Gastroesophageal sphincter (tissue), 4 donors: ENCODE results near the gene ANP32B. TPM values are rescaled to one million over a fixed set of nuclear protein-coding genes. Genes with fewer than 3 reads are reported as not detected.

Experiments used
- ATAC-seq: fragments of 150-250 bp; one replicate; pipeline ENCODE4 v1.9.1; 2016; ENCODE audit warnings: mild to moderate bottlenecking, moderate library complexity
- H3K27ac ChIP-seq, 4 donors: fragments of 200-600 bp; sonication (generic) in 3 of 4; 1 replicate in 3 of 4; 2 replicates in 1 of 4; pipeline ENCODE4 v1.5.1; 2016 to 2019
- H3K27me3 ChIP-seq: fragments of 200-600 bp; sonication (generic); one replicate; pipeline ENCODE4 v1.5.1; 2019
- H3K36me3 ChIP-seq, 2 donors: fragments of 200-600 bp; sonication (generic); one replicate each; pipeline ENCODE4 v1.5.1; 2019; ENCODE audit warnings: control low read depth in 1 of 2
- H3K4me1 ChIP-seq, 3 donors: fragments of 200-600 bp; sonication (generic); 1 replicate in 2 of 3; 2 replicates in 1 of 3; pipeline ENCODE4 v1.5.1; 2016 to 2019; ENCODE audit warnings: control low read depth in 2 of 3
- H3K4me3 ChIP-seq, 2 donors: fragments of 200-600 bp; sonication (generic); one replicate each; pipeline ENCODE4 v1.5.1; 2019; ENCODE audit warnings: mild to moderate bottlenecking in 1 of 2, moderate library complexity in 1 of 2
- H3K9me3 ChIP-seq, 3 donors: fragments of 200-600 bp; sonication (generic); one replicate each; pipeline ENCODE4 v1.5.1; 2017 to 2019; ENCODE audit warnings: control low read depth in 2 of 3
- CTCF ChIP-seq, 4 experiments: fragments of 200-600 bp in 2 of 4; fragments of 450-650 bp in 2 of 4; sonication (generic) in 1 of 4; IDR thresholded peaks; one replicate each; pipeline ENCODE4 v1.5.1; 2017 to 2019; ENCODE audit warnings: antibody characterized with exemption in 4 of 4, mild to moderate bottlenecking in 2 of 4, moderate library complexity in 2 of 4
- EP300 ChIP-seq: sonication (generic); formaldehyde crosslinking; IDR thresholded peaks from one replicate; pipeline ENCODE4 v1.6.1; 2017; ENCODE audit warnings: antibody characterized with exemption, mild to moderate bottlenecking
- POLR2A ChIP-seq, 2 donors: fragments of 450-650 bp; IDR thresholded peaks; one replicate each; pipeline ENCODE4 v1.6.1; 2017; ENCODE audit warnings: antibody characterized with exemption in 2 of 2, mild to moderate bottlenecking in 2 of 2, moderate library complexity in 1 of 2
- POLR2AphosphoS5 ChIP-seq: sonication (generic); formaldehyde crosslinking; IDR thresholded peaks from one replicate; pipeline ENCODE4 v1.6.1; 2017; ENCODE audit warnings: antibody characterized with exemption
- WGBS, 2 donors: methylation state at CpG; one replicate each; pipeline ENCODE4 v1.1.5; 2018; ENCODE audit warnings: low coverage in 1 of 2; 5-methylcytosine and 5-hydroxymethylcytosine counted together
- total RNA-seq, 4 donors: library from RNA; depleted of rRNA; stranded (reverse); fragments of >200 nt; gene quantifications; one replicate each; pipeline ENCODE4 v1.1.0, GENCODE V29; 2016

ANP32B gene
- total RNA-seq, 4 donors from 2014 or later = 33.0 to 41.0 (median 36.1) TPM

GRCh38 chr9:98002808-98003207, 19.7 kb downstream of the ANP32B start:
- Histone ChIP-seq H3K4me3 (no peak overlapping the region), H3K27ac (peak overlapping the region in 3 of 4 donors; percentile 1 to 12 (median 5)), H3K4me1 (peaks cover 0 to 27% (median 0%) of the 10 kb centered on the region in 3 donors), H3K36me3 (peaks cover 0 to 83% of the 10 kb centered on the region in 2 donors), H3K27me3 (no peaks in the 10 kb centered on the region), H3K9me3 (no peaks in the 10 kb centered on the region)
- TF ChIP-seq EP300 (no peak), CTCF (IDR thresholded peaks at IDR 0.05) (no peak), POLR2A (IDR thresholded peaks at IDR 0.05) (no peak), POLR2AphosphoS5 (no peak)
- 42 to 48% methylated on average over 2 of the region's 2 CpGs for WGBS, 2 donors
- ATAC-seq = peak; percentile 28

GRCh38 chr9:98006127-98006796, 23.1 kb downstream of the ANP32B start:
- Histone ChIP-seq H3K27ac (no peak overlapping the region), H3K36me3 (peaks cover 0 to 86% of the 10 kb centered on the region in 2 donors), H3K27me3 (no peaks in the 10 kb centered on the region), H3K9me3 (no peaks in the 10 kb centered on the region), H3K4me3 (no peak overlapping the region), H3K4me1 (peaks cover 0 to 47% (median 0%) of the 10 kb centered on the region in 3 donors)
- no peak for ATAC-seq
- no peak for TF ChIP-seq POLR2AphosphoS5
- 90% methylated on average over 5 of the region's 5 CpGs; no CpG with 5 or more reads in 1 of the 2 donors for WGBS, 2 donors

GRCh38 chr9:98007251-98007928, 24.2 kb downstream of the ANP32B start:
- TF ChIP-seq EP300 (no peak), POLR2A (IDR thresholded peaks at IDR 0.05) (no peak), CTCF (IDR thresholded peaks at IDR 0.05) (no peak), POLR2AphosphoS5 (no peak)
- Histone ChIP-seq H3K4me1 (peaks cover 0 to 36% (median 0%) of the 10 kb centered on the region in 3 donors), H3K27me3 (no peaks in the 10 kb centered on the region), H3K27ac (no peak overlapping the region), H3K9me3 (no peaks in the 10 kb centered on the region), H3K4me3 (no peak overlapping the region), H3K36me3 (peaks cover 0 to 87% of the 10 kb centered on the region in 2 donors)
- WGBS, 2 donors = 84 to 88% methylated on average over 6 to 13 of the region's 13 CpGs
- ATAC-seq = no peak

GRCh38 chr9:98008764-98009163, 25.6 kb downstream of the ANP32B start:
- peaks cover 0 to 22% (median 0%) of the 10 kb centered on the region in 3 donors for H3K4me1 ChIP-seq
- no peak overlapping the region for H3K4me3 ChIP-seq
- no peak for ATAC-seq
- no peaks in the 10 kb centered on the region for H3K27me3 ChIP-seq
- WGBS, 2 donors = 58 to 74% methylated on average over 3 of the region's 3 CpGs
- H3K36me3 ChIP-seq = peaks cover 3 to 92% of the 10 kb centered on the region in 2 donors
- no peaks in the 10 kb centered on the region for H3K9me3 ChIP-seq
- no peak overlapping the region for H3K27ac ChIP-seq
- TF ChIP-seq EP300 (no peak), CTCF (IDR thresholded peaks at IDR 0.05) (no peak), POLR2A (IDR thresholded peaks at IDR 0.05) (no peak), POLR2AphosphoS5 (no peak)

GRCh38 chr9:98009437-98009836, 26.3 kb downstream of the ANP32B start:
- no peak for ATAC-seq
- Histone ChIP-seq H3K27ac (peak overlapping the region in 3 of 4 donors; percentile 5 to 31 (median 12)), H3K27me3 (no peaks in the 10 kb centered on the region), H3K4me1 (peaks cover 0 to 22% (median 0%) of the 10 kb centered on the region in 3 donors), H3K9me3 (no peaks in the 10 kb centered on the region), H3K4me3 (no peak overlapping the region), H3K36me3 (peaks cover 3 to 95% of the 10 kb centered on the region in 2 donors)
- 83% methylated on average over 6 of the region's 6 CpGs; no CpG with 5 or more reads in 1 of the 2 donors for WGBS, 2 donors
- no peak for TF ChIP-seq POLR2AphosphoS5
- TF ChIP-seq CTCF (IDR thresholded peaks at IDR 0.05) = no peak
- TF ChIP-seq POLR2A (IDR thresholded peaks at IDR 0.05) = no peak
- no peak for TF ChIP-seq EP300
